Measurements from ENCODE around the gene EVI5L.

Gene EVI5L

GRCh38 chr19:7822910-7823515 lies 7.0 kb upstream of the EVI5L start:
- DNase-seq (ENCODE audit: low read depth): no peak

GRCh38 chr19:7823686-7824301 lies 6.2 kb upstream of the EVI5L start:
- no peak for DNase-seq (ENCODE audit: low read depth)
- TF ChIP-seq CTCF (conservative IDR thresholded peaks at IDR 0.05; ENCODE audit: low read depth, low read length): no peak
- no peak overlapping the region for H3K4me3 ChIP-seq (ENCODE audit: low read depth, low read length)

More at GRCh38 chr19:7822910-7823515, 7.0 kb upstream of the EVI5L start:
- no peak for TF ChIP-seq CTCF (conservative IDR thresholded peaks at IDR 0.05; ENCODE audit: low read depth, low read length)
- no peak overlapping the region for H3K4me3 ChIP-seq (ENCODE audit: low read depth, low read length)

- peak overlapping the region; percentile 39 for H3K4me3 ChIP-seq (ENCODE audit: low read depth, low read length)
- DNase-seq (ENCODE audit: low read depth): no peak
- TF ChIP-seq CTCF (conservative IDR thresholded peaks at IDR 0.05; ENCODE audit: low read depth, low read length): no peak
Observed at GRCh38 chr19:7829166-7829520, 875 bp upstream of the EVI5L start.

- H3K4me3 ChIP-seq (ENCODE audit: low read depth, low read length): peak overlapping the region; percentile 73
- no peak for TF ChIP-seq CTCF (conservative IDR thresholded peaks at IDR 0.05; ENCODE audit: low read depth, low read length)
- no peak for DNase-seq (ENCODE audit: low read depth)
Observed at GRCh38 chr19:7830272-7830771, 304 bp downstream of the EVI5L start.

GRCh38 chr19:7830823-7831222 lies 805 bp downstream of the EVI5L start:
- no peak for TF ChIP-seq CTCF (conservative IDR thresholded peaks at IDR 0.05; ENCODE audit: low read depth, low read length)
- H3K4me3 ChIP-seq (ENCODE audit: low read depth, low read length): peak overlapping the region; percentile 73
- DNase-seq (ENCODE audit: low read depth): no peak

- DNase-seq (ENCODE audit: low read depth): peak; percentile 58
- TF ChIP-seq CTCF (conservative IDR thresholded peaks at IDR 0.05; ENCODE audit: low read depth, low read length): peak; percentile 60
- H3K4me3 ChIP-seq (ENCODE audit: low read depth, low read length): no peak overlapping the region
Observed at GRCh38 chr19:7831452-7831851, 1.4 kb downstream of the EVI5L start.

- no peak overlapping the region for H3K4me3 ChIP-seq (ENCODE audit: low read depth, low read length)
- TF ChIP-seq CTCF (conservative IDR thresholded peaks at IDR 0.05; ENCODE audit: low read depth, low read length): no peak
- no peak for DNase-seq (ENCODE audit: low read depth)
Observed at GRCh38 chr19:7832009-7832408, 2.0 kb downstream of the EVI5L start.
